Endothelial cell of umbilical vein (primary cell): ENCODE data around the gene CHAC1. TPM values are rescaled to one million over a fixed set of nuclear protein-coding genes. Genes with fewer than 3 reads are reported as not detected.
A peak's percentile ranks its signal among the peaks of the same experiment; 100 is the strongest.

Experiments used
- BruUV-seq: library from RNA; stranded (reverse); fragments of 400-500 nt; replicated peaks from 2 replicates; lab custom pipeline; 2021; lab: Mats Ljungman, UMichigan
- CTCF ChIA-PET: fragments of 300-600, 350-600 bp; sonication (Branson Sonifier 250); formaldehyde crosslinking; loops from one replicate; lab custom pipeline; 2021; ENCODE audit warnings: antibody characterized with exemption, inconsistent platforms; lab: Charles Lee
- POLR2A ChIA-PET: fragments of 300-600, 350-600 bp; sonication (Branson Sonifier 250); formaldehyde crosslinking; loops from one replicate; lab custom pipeline; 2021; ENCODE audit warnings: antibody characterized with exemption, inconsistent platforms; lab: Charles Lee
- DNase-seq: peaks from one replicate; pipeline ENCODE4 v3.0.0-alpha.2; 2011; ENCODE audit warnings: low read depth, low spot score
- FAIRE-seq: peaks from 2 replicates; lab custom pipeline; 2011; peaks lifted over from hg19 to GRCh38; lab: Jason Lieb, UNC
- H2AFZ ChIP-seq: 2 replicates; pipeline ENCODE4 v1.6.0; 2012; ENCODE audit warnings: low read depth, low read length, control low read depth, inconsistent platforms
- H3K27ac ChIP-seq: 2 replicates; pipeline ENCODE4 v1.5.1; 2011; ENCODE audit warnings: low read depth, mild to moderate bottlenecking, control low read depth, low read length, moderate library complexity; ENCODE audit not compliant: insufficient read depth
- H3K27me3 ChIP-seq, 2 experiments: 2 replicates each; pipeline versions ENCODE4 v1.6.0 to v1.6.1; 2011; ENCODE audit warnings: low read length in 2 of 2, mixed read lengths in 1 of 2; ENCODE audit not compliant: control insufficient read depth in 2 of 2, insufficient read depth in 2 of 2
- H3K36me3 ChIP-seq, 2 experiments: 2 replicates in 1 of 2; 3 replicates in 1 of 2; pipeline ENCODE4 v1.5.1; 2011; ENCODE audit warnings: low read length in 2 of 2, mild to moderate bottlenecking in 1 of 2, moderate library complexity in 1 of 2; ENCODE audit not compliant: control insufficient read depth in 2 of 2, insufficient read depth in 2 of 2; ENCODE audit errors: extremely low read depth in 1 of 2
- H3K4me1 ChIP-seq: 3 replicates; pipeline ENCODE4 v1.5.1; 2011; ENCODE audit warnings: mild to moderate bottlenecking, low read length; ENCODE audit not compliant: control insufficient read depth, insufficient read depth; ENCODE audit errors: extremely low read depth
- H3K4me2 ChIP-seq: 2 replicates; pipeline ENCODE4 v1.6.1; 2011; ENCODE audit warnings: low read length, control low read depth, mixed read lengths; ENCODE audit not compliant: insufficient read depth
- H3K4me3 ChIP-seq, 3 experiments: fragments of 200-600 bp in 1 of 3; sonication (generic), shearing (Covaris generic) in 1 of 3; replicated peaks in 1 of 3; 2 replicates each; pipeline ENCODE4 v1.5.1; 2011 to 2016; ENCODE audit warnings: control low read depth in 3 of 3, low read length in 3 of 3, mild to moderate bottlenecking in 2 of 3, inconsistent platforms in 1 of 3, low read depth in 1 of 3, moderate library complexity in 1 of 3; ENCODE audit not compliant: insufficient read depth in 1 of 3
- H3K79me2 ChIP-seq: 2 replicates; pipeline ENCODE4 v1.6.0; 2012; ENCODE audit warnings: low read length, inconsistent platforms; ENCODE audit not compliant: control insufficient read depth, insufficient read depth
- H3K9ac ChIP-seq: replicated peaks from 2 replicates; pipeline ENCODE3; 2011; ENCODE audit warnings: low read length, control low read depth; ENCODE audit not compliant: insufficient read depth; ENCODE audit errors: extremely low read depth
- H3K9me1 ChIP-seq: replicated peaks from 3 replicates; pipeline ENCODE4 v1.6.0; 2011; ENCODE audit warnings: mild to moderate bottlenecking, low read length; ENCODE audit not compliant: control insufficient read depth, insufficient read depth; ENCODE audit errors: extremely low read depth
- H3K9me3 ChIP-seq: replicated peaks from 2 replicates; pipeline ENCODE4 v1.5.1; 2012; ENCODE audit warnings: low read length, inconsistent platforms; ENCODE audit not compliant: control insufficient read depth, insufficient read depth
- H4K20me1 ChIP-seq: replicated peaks from 2 replicates; pipeline ENCODE3; 2011; ENCODE audit warnings: mild to moderate bottlenecking, low read length; ENCODE audit not compliant: control insufficient read depth, insufficient read depth; ENCODE audit errors: extremely low read depth
- EZH2 ChIP-seq: IDR thresholded peaks from 2 replicates; pipeline ENCODE4 v1.6.1; 2012; ENCODE audit warnings: borderline replicate concordance, low read depth, mild to moderate bottlenecking, moderate library complexity, low read length, inconsistent platforms; ENCODE audit not compliant: severe bottlenecking
- FOS ChIP-seq: IDR thresholded peaks from 2 replicates; pipeline ENCODE4 v1.6.1; 2011; ENCODE audit warnings: mild to moderate bottlenecking, low read length, moderate library complexity, borderline replicate concordance; ENCODE audit not compliant: insufficient read depth
- GATA2 ChIP-seq: IDR thresholded peaks from 2 replicates; pipeline ENCODE4 v1.7.0; 2011; ENCODE audit warnings: low read depth, mild to moderate bottlenecking, moderate library complexity, mixed read lengths, low read length; ENCODE audit not compliant: insufficient read length, insufficient read depth
- JUN ChIP-seq: IDR thresholded peaks from 2 replicates; pipeline ENCODE4 v1.6.1; 2011; ENCODE audit warnings: borderline replicate concordance, low read depth; ENCODE audit not compliant: insufficient read length, insufficient read depth
- MAX ChIP-seq: IDR thresholded peaks from 2 replicates; pipeline ENCODE4 v1.6.1; 2011; ENCODE audit not compliant: insufficient read depth, insufficient read length
- MYC ChIP-seq: IDR thresholded peaks from one replicate; pipeline ENCODE4 v1.6.1; 2011; ENCODE audit warnings: mild to moderate bottlenecking, low read depth, low read length
- POLR2A ChIP-seq: IDR thresholded peaks from 2 replicates; pipeline ENCODE4 v1.6.1; 2012; ENCODE audit warnings: low read depth, mild to moderate bottlenecking, control low read depth, low read length
- POLR2AphosphoS5 ChIP-seq: IDR thresholded peaks from 2 replicates; pipeline ENCODE4 v1.6.1; 2012; ENCODE audit warnings: low read depth, mild to moderate bottlenecking, control low read depth, low read length, moderate library complexity; ENCODE audit not compliant: insufficient read depth
- dilution Hi-C: fragments of 300-500 bp; cut with MboI; formaldehyde crosslinking; loops from one replicate; pipeline ENCODE4 v1.15.0; 2019; ENCODE audit warnings: low sequenced_read_pairs; ENCODE audit not compliant: extremely low pct_ligation_motif_present
- intact Hi-C: fragments of 100-400 bp; cut with micrococcal nuclease; formaldehyde crosslinking; loops from one replicate; pipeline ENCODE4 v1.10.0; 2022
- polyA plus RNA-seq, 4 experiments: library from polyadenylated mRNA; depleted of rRNA in 3 of 4; stranded (reverse) in 3 of 4; unstranded in 1 of 4; fragments of >200 nt; gene quantifications; 2 replicates each; pipeline versions ENCODE4 v1.2.1 to v1.2.3, GENCODE V29; 2011 to 2012; ENCODE audit warnings: missing spikeins in 1 of 4
- total RNA-seq: library from RNA; stranded (reverse); gene quantifications from 2 replicates; pipeline ENCODE4 v1.2.3, GENCODE V29; 2021
- TF ChIP-seq, protein P1 (sequence below), 2 donors: IDR thresholded peaks; 1 replicate in 1 of 2; 2 replicates in 1 of 2; pipeline ENCODE4 v1.5.1; 2011; ENCODE audit warnings: low read length in 2 of 2, mild to moderate bottlenecking in 2 of 2, moderate library complexity in 2 of 2, control low read depth in 1 of 2, inconsistent platforms in 1 of 2, low read depth in 1 of 2; ENCODE audit not compliant: insufficient read depth in 1 of 2; ENCODE audit errors: extremely low read depth in 1 of 2

Gene CHAC1
- total and polyA plus RNA-seq, 2 donors (not counting 3 experiments of a cell fraction or from before 2014, with no cell fraction given) = 4.6 to 25.7 TPM

DNA sequence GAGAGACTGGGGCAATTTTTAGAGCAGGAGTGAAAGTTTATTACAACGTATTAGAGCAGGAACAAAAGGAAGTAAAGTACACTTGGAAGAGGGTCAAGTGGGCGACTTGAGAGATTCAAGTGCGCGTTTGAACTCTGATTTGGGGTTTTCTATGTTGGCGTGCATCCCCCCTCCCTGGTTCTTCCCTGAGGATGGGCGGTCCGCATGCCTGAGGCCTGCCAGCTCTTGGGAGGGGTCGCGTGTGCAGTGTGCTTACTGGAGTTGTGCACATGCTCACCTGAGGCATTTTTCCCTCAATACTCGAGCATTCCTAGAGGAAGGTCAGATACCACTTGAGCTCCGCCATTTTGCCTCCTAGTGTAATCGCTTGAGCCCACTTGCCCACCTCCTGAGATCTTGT lies 10.4 kb upstream of the CHAC1 start:
- H3K27ac ChIP-seq = no peak overlapping the region
- no peaks in the 10 kb centered on the region for H4K20me1 ChIP-seq
- no peaks in the 10 kb centered on the region for H3K9me1 ChIP-seq
- intact Hi-C loops = loop anchor here (1.0 to 10.0 kb wide), 3 partner anchors 10 to 289 kb away; partner anchors contain the start of genes CHAC1, CHP1, EXD1 and INO80
- H3K4me3 ChIP-seq = no peak overlapping the region
- H3K79me2 ChIP-seq = no peaks in the 10 kb centered on the region
- dilution Hi-C loops = no loop called here
- CTCF ChIA-PET = interaction anchor here (0.8 to 5.1 kb wide), 17 partner anchors 11 to 241 kb away, joined by 3 to 303 read pairs (median 9); partner anchors contain the start of genes CHAC1 and DLL4
- DNase-seq (no peak), FAIRE-seq (no peak)
- POLR2A ChIA-PET = interaction anchor here (2.3 to 4.5 kb wide), 4 partner anchors 10 to 76 kb away, joined by 19 to 51 read pairs (median 20); partner anchors contain the start of genes CHAC1 and DLL4
- H3K27me3 ChIP-seq = no peaks in the 10 kb centered on the region
- BruUV-seq = no TSS peak
- peak overlapping the region; percentile 86 for H3K4me2 ChIP-seq
- H3K9me3 ChIP-seq = no peaks in the 10 kb centered on the region
- peaks cover 31% of the 10 kb centered on the region for H3K4me1 ChIP-seq
- H3K9ac ChIP-seq = peak overlapping the region; percentile 86
- TF ChIP-seq EZH2 (no peak), JUN (no peak), POLR2A (no peak)
- H2AFZ ChIP-seq = no peak overlapping the region
- peaks cover 0 to 8% of the 10 kb centered on the region in 2 experiments for H3K36me3 ChIP-seq

DNA sequence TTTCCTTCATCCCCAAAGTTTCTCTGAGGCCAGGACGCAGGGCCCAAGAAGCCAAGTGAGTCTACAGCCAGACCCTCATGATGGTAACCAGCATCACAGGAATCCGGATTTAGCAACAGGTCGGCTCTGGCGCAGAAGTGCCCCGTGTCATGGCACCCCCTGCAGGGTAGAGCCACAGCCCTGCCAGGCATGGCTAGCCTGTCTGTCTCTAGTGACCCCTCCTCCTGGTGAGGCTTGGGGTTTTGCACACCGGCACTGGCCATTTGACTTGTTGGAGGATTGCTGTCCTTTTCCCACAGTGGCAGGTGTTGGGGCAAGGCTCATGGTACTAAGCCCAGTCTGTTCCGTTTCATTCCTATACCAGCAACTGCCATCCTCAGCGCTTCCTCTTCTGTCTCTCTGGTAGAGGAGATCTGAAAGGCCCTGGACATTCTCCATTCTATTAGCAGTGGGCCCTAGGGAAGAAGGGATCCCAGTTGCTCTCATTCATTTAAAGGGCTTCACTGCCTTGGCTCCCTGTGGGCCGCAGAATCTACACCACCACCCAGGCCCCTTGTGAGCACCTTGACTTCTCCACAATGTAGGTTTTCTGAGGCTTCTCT lies 9.4 kb upstream of the CHAC1 start:
- intact Hi-C loops = loop anchor here (5.0 to 10.0 kb wide), 2 partner anchors 171 to 288 kb away; partner anchors contain the start of genes CHP1, EXD1 and INO80

More for the DNA sequence above, 9.4 kb upstream of the CHAC1 start:
- no peaks in the 10 kb centered on the region for H3K9me3 ChIP-seq
- ChIA-PET CTCF (interaction anchor here (5.1 kb wide), 1 partner anchor 77 kb away, joined by 303 read pairs; no protein-coding TSS in a partner anchor), POLR2A (interaction anchor here (4.5 kb wide), 1 partner anchor 9 kb away, joined by 19 read pairs; the partner anchor contains the start of gene CHAC1)
- H3K9ac ChIP-seq = no peak overlapping the region
- dilution Hi-C loops = no loop called here
- H2AFZ ChIP-seq = no peak overlapping the region
- no peaks in the 10 kb centered on the region for H4K20me1 ChIP-seq
- H3K27ac ChIP-seq = no peak overlapping the region
- no peak overlapping the region for H3K4me3 ChIP-seq
- no peaks in the 10 kb centered on the region for H3K9me1 ChIP-seq
- H3K79me2 ChIP-seq = no peaks in the 10 kb centered on the region
- DNase-seq (no peak), FAIRE-seq (no peak)
- H3K4me1 ChIP-seq = peaks cover 31% of the 10 kb centered on the region
- no peak for TF ChIP-seq EZH2
- no peak for TF ChIP-seq POLR2A
- no peak for TF ChIP-seq JUN
- no peak for TF ChIP-seq MYC
- no peak for TF ChIP-seq POLR2AphosphoS5
- TF ChIP-seq GATA2 = no peak
- TF ChIP-seq, protein P1, sequence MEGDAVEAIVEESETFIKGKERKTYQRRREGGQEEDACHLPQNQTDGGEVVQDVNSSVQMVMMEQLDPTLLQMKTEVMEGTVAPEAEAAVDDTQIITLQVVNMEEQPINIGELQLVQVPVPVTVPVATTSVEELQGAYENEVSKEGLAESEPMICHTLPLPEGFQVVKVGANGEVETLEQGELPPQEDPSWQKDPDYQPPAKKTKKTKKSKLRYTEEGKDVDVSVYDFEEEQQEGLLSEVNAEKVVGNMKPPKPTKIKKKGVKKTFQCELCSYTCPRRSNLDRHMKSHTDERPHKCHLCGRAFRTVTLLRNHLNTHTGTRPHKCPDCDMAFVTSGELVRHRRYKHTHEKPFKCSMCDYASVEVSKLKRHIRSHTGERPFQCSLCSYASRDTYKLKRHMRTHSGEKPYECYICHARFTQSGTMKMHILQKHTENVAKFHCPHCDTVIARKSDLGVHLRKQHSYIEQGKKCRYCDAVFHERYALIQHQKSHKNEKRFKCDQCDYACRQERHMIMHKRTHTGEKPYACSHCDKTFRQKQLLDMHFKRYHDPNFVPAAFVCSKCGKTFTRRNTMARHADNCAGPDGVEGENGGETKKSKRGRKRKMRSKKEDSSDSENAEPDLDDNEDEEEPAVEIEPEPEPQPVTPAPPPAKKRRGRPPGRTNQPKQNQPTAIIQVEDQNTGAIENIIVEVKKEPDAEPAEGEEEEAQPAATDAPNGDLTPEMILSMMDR (IDR thresholded peaks at IDR 0.05; ENCODE audit: extremely low read depth in 1 of 2, insufficient read depth in 1 of 2, low read depth in 1 of 2, low read length in 2 of 2) = no peak
- TF ChIP-seq MAX = no peak
- TF ChIP-seq FOS = no peak
- H3K4me2 ChIP-seq = no peak overlapping the region
- H3K36me3 ChIP-seq = peaks cover 0 to 2% of the 10 kb centered on the region in 2 experiments
- no TSS peak for BruUV-seq
- H3K27me3 ChIP-seq = no peaks in the 10 kb centered on the region
